DMS153 (cell line): ENCODE results near the gene ZNF554.

Experiments
- DNase-seq: peaks from one replicate; lab custom pipeline; 2025; lab: John Stamatoyannopoulos, UW

ZNF554 gene

DNA sequence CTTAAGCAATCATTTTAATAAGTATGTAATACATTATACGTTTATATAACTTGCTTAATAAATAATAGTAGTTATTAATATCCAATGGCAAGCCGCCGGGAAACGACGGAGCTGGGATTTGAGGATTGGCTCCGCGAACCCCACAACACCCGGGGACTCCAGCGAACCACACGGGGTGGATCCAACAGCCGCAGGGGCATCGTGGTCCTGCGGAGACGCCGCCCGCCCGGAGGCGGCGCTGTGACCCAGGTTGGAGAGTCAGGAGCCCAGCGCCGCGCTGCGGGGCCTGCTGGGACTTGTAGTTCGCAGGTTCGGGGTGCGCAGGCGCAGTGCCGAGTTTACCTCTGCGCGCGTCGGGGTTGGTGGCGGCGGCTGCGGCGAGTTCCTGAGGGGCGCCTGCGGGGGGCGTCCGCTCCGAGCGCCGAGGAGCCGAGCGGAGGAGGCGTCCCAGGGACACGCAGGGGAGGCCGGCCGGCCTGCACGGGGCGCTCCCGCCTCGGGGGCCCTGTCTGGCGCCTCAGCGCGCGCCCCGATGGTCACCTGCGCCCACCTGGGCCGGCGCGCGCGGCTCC lies at the start of gene ZNF554:
TSS of gene ZNF554 (plus strand) at position 329 of the 572 bp plus-strand sequence. CDS start at position 533, 204 bp downstream.
- peak; percentile 92 for DNase-seq

DNA sequence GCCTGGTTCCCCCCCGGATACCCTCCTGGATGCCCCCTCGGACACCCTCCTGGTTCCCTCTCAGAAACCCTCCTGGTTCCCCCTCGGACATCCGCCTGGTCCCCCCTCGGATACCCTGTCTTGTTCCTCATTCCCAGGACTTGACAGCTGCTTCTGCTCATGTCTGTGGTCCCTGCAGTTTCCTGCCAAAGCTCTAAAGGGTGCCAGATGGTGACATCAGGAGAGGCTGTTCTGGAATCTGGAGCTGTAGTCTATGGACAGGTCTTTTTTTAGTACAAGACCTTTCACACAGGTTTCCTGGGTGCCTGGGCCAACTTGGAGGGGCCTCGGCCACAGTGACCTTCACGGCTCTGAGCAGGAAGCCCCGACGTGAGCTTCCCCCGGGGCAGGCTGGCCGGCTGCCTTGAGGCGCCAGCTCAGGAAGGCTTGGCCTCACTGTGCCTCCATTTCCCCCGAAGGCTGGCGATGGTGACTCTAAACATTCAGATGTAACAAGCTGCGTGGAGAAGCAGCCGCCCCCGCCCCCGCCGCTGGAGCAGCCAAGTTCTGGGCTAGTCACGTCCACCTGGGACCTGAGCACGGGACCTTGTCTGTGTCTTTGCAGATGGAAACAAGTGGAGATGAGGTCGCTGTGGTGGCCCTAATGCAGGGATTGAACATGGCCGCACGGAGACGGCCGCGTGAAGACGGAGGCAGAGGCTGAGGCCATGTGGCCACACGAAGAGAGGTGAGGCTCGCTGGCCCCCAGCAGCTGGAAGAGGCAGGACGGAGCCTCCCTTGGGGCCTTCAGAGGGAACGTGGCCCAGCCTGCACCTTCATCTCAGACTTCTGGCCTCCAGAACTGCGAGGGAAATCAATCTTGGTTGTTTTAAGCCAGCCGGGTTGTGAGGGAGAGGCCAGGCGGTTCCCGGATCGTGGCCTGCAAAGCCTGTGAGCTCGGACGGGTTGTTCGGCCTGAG lies 49.3 kb upstream of the ZNF554 start:
- no peak for DNase-seq

DNA sequence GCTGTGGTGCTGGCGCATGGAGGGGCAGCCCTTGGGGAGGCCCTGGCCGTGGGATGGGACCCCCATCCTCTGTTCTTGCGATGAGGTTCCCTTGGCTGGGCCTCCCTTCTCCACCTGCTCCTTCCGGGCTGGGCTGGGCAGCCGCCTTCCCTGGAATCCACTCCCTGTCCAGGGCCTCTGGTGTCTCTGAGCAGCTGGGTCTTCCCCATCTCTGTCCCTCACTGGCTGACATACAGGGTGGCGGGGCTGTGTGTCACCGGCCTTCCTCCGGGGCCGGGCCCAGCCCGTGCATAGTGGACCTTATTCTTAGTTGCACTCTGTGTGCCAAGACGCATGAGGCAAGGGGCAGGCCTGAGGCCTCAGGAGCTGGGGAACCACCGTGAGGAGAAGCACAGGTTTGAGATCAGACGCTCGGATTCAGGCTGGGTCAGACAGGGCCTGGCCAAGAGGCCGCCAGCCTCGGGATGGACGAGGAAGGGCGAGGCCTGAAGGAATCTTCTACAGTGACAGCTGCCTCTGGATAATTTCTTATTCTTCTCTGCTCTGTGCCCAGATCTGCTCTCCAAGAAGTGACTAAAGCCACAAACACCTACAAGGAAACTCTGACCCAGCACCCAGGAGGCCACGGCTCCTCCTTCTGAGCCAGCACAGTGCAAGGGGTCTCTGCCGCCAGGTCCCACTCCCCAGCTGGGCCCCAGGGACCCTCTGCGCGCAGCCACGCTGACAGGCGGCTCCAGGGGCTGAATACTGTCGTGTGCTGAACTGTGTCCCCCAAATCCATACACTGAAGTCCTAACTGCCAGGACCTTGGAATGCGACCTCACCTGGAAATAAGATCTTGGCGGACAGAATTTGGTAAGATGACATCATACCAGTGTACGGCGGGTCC lies 47.6 kb upstream of the ZNF554 start:
- DNase-seq = no peak

- DNase-seq = no peak
These were observed 45.5 kb upstream of the ZNF554 start for GRCh38 chr19:2774083-2774679.

DNA sequence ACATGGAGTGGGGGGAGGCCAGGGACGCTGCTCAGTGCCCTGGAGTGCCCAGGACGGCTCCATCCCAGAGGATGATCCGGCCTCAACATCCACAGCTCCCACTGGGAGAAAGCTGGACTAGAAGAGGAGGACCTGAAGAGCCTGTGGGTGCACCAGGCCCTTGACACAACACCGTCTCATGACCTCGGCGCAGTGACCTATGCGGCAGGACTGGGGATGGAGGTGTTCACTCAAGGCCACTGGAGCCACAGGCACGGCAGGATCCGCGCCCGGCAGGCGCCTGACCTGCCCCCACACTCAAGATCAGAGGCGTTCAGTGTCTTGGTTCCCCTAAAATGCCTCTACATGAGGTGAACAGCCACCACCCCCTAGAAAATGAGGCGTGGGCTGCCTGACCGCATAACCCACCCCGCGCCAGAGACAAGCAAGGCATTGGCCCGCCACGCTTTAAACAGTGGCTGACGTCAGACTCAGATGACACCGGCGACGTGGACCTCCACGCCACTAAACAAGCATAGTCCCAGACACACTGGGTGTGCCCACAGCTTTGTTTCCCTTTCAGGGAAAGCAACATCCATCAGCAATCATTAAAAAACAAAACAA lies 44.6 kb upstream of the ZNF554 start:
- DNase-seq = no peak

DNA sequence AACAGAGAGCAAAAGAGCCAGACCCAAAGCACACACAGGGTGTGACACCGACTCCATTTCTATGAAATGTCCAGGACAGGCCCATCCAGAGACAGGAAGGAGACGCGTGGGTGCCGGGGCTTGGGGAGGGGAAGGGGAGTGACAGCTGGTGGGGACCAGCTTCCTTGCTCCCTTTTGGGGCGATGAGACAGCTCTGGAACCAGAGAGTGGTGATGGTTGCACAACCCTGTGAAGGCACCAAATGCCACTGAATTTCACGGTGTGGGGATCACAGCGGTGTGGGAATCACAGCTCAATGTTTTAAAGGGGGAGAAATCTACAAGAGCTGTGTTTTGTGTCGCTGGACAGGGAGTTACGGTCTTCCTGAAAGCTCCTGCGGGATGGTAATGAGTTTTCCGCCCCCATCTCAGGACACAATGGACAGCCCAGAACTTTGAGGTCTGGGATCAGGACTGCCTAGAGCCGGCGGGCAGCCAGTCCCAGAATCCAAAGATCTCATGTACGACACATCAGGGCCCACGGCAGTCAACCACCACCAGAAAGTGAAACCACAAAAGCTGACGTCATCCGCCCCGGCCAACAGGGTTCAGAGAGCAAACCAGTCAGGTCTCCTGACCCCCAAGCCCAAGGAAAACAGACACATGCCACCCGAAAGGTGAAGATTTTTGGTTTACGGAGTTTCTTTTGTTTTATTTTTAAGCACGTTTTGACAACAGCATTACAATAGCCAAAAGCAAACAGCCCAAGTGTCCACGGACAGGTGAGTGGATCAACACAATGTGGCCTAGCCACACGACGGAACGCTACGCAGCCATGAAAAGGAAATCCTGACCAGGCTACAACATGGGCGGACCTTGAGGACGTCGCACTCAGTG lies 43.9 kb upstream of the ZNF554 start:
- no peak for DNase-seq

GRCh38 chr19:2777952-2778683 lies 41.5 kb upstream of the ZNF554 start:
- no peak for DNase-seq

DNA sequence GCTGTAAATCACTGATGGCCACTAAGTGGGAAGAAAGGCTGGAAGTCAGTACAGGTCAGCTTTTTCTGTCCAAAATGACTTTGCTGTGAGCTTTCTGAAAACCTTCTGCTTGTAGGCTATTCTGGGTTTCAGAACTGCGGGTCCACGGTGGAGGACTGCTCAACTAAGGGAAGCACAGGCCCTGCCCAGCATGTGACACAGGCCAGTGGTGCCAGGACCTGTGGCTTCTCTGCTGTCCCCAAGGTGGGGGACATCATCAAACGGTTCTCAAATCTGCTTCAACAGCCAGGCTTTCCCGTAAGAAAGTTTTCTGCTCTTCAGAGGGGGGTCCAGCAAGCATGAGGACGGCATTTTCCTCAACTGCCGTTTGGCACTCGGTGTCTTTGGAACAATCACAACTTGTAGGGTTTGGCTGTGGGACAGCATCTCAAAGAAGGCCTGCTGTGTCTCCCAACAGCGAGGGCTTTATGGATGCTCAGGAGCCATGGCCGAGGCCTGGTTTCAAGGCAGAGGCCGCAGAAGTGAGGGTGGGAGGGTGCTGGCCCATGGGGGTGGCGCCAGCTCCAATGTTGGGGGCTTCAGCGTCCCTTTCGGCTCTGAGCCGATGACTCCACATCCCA lies 40.4 kb upstream of the ZNF554 start:
- no peak for DNase-seq

GRCh38 chr19:2780284-2780683 lies 39.4 kb upstream of the ZNF554 start:
- DNase-seq = no peak

- DNase-seq = no peak
These were observed 37.2 kb upstream of the ZNF554 start for GRCh38 chr19:2782329-2782935.

GRCh38 chr19:2782936-2783780 lies 36.5 kb upstream of the ZNF554 start, which contains the start of gene SGTA:
Gene SGTA, minus strand, starts transcription at chr19:2783273. Its CDS starts 14,205 bp downstream, at chr19:2769068.
- DNase-seq = peak; percentile 98

DNA sequence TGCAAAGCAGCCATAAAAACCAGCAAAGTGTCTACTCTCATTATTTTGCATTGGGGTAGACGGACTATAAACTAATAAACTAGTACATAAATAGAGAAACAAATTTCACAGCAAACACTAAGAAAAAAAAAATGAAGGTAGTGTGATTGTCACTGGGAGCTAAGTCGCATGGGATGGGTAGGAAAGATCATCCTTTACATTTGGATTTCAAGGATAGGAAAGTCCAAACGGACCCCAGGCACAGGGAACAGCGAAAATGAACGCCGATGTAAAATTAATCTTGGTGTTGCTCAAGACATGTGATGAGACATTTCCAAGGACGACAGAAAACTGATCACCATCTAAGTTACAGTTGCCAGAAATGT lies 35.9 kb upstream of the ZNF554 start:
- DNase-seq = no peak

- peak; percentile 98 for DNase-seq
These were observed 34.2 kb upstream of the ZNF554 start, which contains the start of gene THOP1 for GRCh38 chr19:2785244-2785997. Gene THOP1, plus strand, starts transcription at chr19:2785503. Its CDS starts 160 bp downstream, at chr19:2785663.

GRCh38 chr19:2787115-2787514 lies 32.6 kb upstream of the ZNF554 start:
- no peak for DNase-seq

DNA sequence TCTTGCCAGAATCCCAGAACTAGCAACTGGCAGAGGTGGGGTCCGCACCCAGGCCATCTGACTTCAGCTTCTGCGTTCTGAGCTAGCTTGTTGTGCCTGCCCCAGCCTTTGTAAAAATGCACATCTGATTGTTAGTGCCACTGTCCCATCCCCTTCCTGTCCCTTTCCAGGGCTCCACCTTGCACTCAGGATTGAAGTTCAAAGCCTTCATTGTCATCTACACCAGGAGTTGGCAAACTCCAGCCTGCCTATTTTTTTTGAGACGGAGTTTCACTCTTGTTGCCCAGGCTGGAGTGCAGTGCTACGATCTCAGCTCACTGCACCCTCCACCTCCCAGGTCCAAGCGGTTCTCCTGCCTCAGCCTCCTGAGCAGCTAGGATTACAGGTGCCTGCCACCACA lies 31.4 kb upstream of the ZNF554 start:
- DNase-seq = no peak

DNA sequence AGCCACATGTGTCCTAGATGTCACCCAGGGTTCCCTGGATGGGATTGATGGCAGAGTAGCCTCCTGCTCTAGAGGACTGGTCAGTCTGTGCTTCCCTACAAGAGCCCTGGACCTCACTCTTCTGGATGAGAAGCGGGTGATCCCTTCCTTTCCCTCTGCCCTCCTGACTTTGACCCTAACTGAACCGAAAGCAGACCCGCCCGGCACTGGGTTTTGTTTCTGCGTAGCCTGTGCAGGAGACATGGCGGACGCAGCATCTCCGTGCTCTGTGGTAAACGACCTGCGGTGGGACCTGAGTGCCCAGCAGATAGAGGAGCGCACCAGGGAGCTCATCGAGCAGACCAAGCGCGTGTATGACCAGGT lies 29.5 kb upstream of the ZNF554 start:
- DNase-seq = no peak
